Occipital lobe (tissue), 2 donors: ENCODE measurements around the gene PSMD3. TPM values are rescaled to one million over a fixed set of nuclear protein-coding genes. Genes with fewer than 3 reads are reported as not detected.

Experiments
- DNase-seq: peaks from one replicate; lab custom pipeline; 2025; lab: John Stamatoyannopoulos, UW
- total RNA-seq: library from RNA; depleted of rRNA; stranded (reverse); fragments of >200 nt; gene quantifications from one replicate; pipeline ENCODE4 v1.2.3, GENCODE V29; 2014

PSMD3 gene
- total RNA-seq, 1 donor from 2014 or later: 69.1 TPM

DNA sequence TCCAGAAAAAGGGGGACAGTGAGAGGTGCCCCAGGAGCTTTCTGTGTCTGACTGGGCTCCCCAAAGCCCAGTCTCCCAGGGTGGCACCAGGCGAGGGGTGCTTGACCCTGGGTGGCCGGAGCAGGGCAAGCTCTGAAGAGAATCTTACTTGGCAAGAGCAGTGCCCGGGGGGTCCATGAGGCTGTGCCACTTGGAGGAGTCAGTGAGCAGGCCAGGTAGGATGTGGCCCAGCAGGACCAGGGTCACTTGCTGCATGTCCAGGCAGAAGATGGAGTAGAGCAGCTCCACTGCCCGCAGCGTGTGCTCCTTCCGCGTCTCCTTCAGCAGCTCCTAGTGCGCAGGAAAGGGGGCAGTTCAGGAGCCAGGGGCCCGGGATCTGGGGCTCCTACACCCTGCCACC lies 41.9 kb downstream of the PSMD3 start:
- DNase-seq: no peak

DNA sequence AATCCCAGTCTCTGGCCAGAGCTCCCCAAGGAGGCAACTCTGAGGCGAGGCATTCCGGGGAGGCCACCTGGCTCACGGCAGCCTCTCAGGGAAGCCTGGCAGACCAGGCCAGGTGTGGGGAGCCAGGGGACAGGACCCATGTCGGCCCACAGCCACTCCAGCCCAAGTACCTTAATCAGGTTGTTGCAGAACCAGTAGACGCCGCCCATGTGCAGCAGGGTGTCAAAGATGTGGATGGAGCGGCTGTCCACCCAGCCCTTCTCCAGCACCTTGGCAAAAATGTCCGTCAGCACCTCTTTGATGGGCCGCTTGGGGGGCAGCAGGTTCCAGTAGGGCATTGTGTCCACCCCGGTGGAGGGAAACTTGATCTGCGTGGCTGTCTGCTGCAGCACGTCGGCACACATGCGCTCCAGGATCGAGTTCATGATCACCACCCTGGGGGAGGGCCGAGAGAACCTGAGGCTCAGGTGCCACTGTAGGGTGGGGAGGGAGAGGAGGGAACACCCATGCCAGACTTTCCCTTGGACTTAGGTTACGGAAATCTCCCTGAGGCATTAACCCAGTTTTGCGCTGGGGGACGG lies 42.4 kb downstream of the PSMD3 start:
- no peak for DNase-seq

DNA sequence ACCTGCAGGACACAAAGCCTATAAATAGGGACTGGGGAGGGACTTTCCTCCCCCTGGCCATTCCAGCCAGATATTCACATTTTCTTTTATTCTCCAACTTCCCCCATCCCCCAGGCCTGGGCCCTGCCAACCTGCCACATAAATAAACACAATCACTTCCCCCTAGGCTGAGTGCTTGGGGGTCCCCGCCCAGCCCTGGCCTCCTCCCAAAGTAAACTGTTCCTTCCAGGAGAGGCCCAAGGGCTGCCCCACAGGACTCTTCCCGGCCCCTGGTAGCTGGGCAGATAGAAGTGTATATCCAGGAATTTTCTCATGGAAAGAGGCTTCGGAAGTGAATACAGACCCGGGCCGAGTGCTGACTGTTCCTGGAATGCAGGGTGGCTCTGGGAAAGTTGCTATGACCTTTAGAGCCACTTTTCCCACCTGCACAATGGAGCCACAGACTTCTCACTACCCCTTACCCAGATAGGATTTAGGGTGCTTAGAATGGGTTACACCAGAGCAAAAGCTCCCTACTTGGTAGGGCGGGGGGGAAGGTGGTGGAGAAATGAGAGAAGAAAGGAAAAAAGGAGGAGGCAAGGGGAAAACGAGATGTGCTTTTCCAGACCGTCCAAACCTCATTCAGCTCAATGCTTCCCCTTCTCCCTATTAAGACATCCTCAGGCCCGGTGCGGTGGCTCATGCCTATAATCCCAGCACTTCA lies 43.1 kb downstream of the PSMD3 start:
- no peak for DNase-seq

DNA sequence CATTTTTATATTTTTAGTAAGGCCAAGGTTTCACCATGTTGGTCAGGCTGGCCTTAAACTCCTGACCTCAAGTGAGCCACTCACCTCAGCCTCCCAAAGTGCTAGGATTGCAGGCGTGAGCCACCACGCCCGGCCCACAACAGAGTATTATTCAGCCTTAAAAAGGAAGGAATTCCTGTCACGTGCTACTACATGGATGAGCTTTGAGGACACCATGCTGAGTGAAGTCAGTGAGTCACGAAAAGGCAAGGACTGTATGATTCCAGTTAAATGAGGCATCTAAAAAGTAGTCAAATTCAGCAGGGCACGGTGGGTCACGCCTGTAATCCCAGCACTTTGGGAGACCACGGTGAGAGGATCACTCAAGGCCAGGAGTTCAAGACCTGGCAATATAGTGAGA lies 44.3 kb downstream of the PSMD3 start:
- no peak for DNase-seq

DNA sequence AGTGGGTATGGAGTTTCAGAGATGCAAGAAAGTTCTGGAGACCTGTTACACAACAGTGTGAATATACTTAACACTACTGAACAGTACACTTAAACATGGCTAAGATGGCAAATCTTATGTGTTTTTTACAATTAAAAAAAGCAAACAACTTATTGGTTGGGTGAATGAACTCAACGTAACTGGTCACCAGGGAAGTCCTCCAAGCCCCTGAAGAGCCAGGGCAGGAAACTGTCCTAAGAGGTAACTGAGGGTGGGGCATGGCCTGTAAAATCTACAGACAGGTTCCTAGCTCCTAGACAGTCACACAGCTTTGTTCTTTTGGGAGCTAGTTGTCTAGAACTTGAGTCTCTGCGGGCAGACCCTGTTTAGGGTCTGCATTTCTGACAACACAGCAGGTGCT lies 45.0 kb downstream of the PSMD3 start:
- no peak for DNase-seq

DNA sequence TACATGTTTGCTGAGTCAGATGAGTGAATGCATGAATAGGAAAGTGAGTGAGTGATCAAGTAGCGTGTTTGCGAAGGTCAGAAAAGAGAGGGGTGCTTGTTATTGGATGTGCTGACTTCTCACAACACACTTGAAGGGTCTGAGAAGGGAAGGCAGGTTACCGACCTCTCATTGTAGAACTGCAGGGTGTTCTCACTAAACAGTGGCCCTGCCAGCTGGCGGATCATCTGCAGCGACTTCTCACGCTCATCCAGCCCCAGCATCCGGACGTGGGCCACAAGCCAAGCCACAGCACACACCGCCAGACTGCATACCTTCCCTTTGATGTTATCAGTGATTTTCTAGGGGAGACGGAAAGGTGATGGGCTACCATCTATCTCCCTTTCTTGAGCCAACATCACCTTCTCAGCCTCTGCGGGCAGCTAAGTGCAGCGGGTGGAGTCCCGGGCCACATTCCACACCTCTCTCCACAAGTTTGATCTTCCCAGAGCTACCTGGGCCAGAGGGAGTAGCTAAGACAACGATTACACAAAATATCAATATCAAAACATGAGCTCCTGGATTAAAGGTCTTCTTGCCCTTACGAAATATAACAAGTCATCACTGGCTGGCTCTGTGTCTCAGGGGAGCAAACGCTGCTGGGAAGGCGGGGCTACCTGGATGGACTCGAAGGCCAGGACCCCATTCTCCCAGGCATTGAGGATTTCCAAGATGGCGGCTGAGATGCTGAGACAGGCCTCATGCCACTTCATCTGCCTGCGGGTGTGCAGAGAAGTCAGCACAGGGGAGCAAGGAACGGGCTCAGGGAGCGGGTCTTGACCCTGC lies 45.6 kb downstream of the PSMD3 start:
- no peak for DNase-seq

DNA sequence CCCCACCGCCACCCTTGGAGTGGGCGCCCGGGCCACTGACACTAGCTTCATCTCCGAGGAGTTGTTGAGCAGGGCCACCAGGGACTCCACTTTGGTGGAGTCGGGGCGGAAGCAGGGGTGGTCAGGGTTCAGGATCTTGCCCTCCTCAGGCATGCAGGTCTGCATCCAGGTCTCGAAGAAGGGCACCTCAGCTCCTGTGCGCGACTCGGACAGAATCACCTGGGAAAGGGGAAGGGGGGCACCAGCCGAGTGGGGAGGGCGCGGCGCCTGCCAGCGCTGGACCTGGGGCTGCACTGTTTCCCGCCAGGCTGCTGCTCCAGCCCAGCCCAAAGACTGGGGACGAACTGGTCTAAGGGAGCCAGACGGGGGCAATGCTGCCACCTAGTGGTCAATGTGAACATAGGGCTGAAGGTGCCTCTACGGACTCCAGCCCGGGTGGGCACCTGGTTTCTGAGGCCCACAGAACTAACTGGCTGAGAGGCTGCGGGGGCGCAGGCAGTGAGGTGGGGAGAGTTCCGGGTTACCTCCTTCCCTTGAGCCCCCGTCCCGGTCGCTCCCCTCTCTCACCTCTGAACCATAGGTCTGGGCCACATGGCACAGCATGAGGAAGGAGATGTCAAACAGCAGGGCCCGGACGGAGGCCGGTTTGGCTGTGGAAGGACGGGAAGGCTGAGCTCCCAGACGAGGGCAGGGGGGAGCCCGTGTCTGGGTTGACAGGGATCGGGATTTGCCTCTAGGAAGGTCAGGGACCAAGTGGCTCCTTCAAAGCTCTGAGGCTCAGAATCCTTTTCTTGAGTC lies 46.4 kb downstream of the PSMD3 start:
- peak; percentile 36 for DNase-seq

DNA sequence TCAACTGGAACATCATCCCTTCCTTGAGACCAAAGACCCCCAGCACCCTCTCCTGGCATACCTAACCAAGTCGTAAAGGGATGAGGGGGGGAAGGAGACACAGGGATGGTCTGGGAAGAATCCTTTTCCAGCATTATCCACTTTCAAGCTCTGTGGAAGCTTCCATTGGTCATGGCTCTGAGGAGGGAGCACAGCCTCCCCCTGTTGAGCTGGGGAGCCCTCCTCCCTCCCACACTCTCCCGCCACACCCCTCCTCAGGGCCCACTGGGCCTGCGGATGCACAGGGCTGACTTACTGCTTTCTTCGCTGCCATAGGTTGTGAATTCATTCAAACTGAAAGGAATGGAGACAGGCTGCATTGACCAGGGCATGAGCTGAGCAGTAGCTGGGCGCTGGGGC lies 47.0 kb downstream of the PSMD3 start:
- no peak for DNase-seq

DNA sequence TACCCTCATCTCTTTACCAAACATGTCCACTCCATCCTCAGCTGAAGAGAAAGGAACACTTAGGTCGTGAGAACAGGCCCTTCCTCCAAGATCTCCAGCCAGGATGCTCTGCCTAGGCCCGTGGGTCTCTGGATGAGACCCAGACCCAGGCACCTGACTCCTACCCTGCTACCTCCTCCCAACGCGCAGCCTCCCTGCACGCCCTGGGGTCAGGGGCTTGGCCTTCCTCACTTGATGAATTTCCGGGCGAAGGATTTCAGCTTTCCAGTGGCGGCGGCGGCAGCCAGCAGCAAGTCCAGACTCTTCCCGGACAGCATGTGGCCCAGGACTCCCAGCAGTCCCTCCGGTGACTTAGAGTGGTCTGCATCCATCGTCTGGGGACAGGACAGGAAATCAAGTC lies 48.0 kb downstream of the PSMD3 start:
- no peak for DNase-seq

DNA sequence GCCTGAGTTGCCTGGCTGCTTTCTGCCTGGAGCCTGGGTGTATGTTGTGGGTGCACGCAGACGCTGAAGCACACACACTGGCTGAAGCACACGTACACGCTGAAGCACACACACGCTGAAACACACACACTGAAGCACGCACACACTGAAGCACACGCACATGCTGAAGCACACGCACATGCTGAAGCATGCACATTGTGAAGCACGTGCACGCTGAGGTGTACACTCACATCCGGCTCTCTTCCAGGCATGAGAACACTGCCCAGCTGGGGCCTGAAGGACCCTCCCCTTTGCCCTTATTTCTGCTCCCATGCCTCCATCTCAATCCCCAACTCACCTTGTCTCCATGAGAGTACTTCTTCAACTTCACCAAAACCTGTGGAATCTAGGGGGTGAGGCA lies 51.1 kb downstream of the PSMD3 start:
- DNase-seq: no peak

DNA sequence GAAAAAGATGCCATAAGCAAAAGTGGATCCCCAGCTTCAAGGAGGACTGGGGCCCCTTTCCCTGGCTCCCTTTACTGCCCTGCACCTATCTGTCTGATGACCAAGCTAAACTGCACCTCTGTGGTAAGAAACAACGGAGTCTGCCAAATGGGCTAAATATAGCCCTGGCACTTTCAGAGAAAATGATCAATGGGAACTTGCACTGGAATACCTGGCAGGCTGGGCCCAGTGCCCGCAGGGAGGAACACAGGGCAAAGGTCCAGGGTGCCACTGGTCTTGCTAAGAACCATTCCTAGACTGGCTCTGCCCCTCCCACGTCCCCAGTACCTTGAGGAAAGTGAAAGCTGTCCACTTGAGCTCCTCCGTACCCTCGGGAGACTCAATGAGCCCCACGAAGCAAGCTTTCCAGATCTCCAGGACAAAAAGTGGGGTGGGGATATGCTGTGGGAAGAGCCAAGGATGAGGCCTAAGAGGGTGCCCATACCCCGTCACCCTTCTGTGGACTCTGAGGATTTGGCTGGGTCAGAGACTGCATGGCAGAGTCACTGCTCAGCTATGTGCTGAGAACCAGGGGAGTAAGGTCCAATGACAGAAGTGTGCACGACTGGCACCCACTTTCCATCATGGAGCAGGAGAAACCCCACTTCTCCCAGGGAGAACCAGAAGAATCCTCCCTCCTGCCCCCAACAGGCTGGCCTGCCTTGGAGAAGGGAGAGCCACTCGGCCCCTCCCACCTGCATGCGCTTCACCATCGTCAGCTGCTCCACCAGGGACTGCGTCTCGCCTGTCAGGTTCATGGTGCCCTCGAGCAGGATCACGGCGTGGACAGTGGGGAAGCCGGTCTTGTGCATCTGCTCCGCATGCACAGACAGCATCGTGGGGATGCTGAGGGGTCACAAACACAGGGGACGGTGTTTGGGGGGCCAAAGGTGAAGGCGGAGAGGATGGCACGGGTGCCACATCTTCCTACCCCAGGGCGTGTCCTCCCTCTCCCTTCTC lies 52.0 kb downstream of the PSMD3 start:
- no peak for DNase-seq

DNA sequence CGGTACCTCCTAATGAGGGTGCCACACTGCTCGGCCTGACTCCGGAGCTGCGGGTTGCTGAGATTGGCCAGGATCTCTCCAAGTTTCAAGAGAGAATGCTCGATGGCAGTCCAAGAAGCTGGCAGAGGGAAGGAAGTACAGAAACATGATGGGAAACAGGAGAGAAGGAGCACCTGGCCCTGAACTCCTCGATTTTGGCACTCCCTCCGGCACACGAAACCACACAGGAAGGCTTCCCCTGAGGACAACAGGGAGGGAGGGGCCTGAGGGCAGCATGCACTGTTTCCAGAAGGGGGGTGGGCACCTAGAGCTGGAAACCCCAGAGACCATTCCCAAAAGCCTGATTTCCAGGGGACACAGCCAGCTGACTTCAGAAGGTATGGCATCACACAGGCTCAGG lies 52.7 kb downstream of the PSMD3 start:
- DNase-seq: no peak

DNA sequence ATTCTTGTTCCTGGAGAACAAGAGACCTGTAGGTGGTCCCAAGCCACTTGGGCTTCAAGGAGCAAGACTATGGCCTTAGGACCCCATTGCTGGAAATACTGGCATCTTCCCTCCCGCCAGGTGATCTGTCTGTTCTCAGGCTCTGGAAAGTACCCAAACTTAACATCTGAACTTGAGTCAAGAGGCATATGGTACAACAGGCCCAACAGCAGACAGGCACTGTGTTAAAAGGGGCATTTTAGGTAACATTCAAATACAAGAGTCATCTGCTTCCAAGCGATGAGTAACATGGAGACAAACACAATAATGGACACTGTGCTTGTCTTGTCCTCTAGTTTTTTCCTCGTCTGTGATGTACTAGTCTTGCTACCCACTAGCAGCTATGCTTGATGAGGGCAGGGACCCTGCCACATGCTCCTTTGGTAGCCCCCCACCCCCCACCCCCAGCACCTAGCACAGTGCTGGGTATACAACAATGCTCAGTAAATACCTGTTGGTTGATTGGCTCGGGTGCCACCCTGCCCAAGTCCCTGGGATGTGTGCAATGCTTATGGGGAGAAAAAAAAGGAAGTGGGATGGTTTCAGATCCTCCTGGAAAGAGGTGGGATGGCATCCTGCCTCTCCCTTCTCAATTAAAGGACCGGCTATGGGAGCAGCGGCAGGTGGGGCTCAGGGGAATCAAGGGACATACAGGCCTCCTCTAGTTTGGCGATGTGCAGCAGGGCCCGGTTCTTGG lies 54.0 kb downstream of the PSMD3 start:
- no peak for DNase-seq

DNA sequence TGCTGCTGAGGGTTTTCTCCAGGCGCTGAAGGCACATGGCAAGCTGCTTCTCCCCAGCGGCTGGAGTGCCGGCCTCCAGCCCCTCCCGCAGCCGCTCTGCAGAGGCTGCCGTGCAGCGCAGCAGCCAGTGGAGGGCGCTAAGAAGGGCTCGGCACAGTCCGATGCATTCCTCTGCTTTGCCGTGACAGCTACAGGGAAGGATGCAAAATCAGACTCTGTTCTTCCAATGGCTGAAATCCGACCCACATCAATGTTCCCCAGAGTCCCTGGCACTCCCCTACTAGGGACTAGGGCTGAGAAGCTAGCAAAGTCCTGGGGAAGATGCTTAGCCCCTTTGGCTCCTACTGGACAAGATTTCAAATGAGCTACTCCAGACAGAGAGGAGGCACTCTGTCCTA lies 54.6 kb downstream of the PSMD3 start:
- peak; percentile 62 for DNase-seq

DNA sequence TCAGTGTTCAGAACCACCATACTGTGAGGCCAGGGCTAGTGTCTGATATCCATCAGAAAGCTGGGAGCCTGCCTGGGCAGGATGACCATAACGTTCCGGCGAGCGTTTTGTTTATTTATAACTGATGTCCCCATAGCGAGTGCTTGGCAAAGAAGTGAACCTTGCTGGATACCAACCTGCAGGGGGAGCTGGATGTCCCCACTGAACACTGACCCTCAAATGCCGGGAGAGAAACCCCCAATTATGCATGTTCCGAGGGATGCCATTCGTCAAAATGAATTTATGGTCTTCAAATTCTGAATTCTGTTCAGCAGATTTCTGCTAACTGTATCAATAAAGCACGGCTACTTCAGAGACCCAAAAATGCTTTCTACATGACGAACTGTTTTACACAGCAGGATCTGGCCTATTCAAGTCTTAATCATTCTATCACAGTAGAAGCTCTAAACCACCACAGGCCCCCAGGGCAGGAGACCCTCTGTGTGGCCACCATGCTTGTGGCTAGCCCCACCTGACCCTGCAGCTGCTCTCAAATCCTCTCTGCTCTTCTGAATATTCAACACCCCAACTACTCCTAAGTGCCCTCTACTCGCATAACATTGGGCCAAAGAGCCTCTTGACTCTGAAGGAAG lies 58.4 kb downstream of the PSMD3 start:
- no peak for DNase-seq

DNA sequence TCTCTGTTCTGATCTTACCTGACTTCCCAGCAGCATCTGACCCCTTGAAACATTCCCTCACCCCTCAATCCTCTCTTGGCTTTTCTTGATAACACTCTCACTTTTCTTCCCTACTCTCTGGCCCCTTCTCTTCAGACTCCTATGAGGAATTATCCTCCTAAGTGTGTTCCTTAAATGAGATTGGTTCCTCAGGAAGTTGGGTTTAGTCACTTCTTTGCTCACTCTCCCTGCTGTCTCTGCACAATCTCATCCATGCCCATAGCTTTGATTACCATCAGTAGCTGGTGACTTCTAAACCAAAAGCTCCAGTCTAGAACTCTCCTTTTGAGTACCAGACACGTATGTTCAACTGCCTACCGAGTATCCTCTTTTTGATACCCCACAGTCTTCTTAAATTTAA lies 60.6 kb downstream of the PSMD3 start:
- DNase-seq: no peak
